ENCODE results near the gene DPYD. TPM values are rescaled to one million over a fixed set of nuclear protein-coding genes. Genes with fewer than 3 reads are reported as not detected.

The DPYD gene
- total RNA-seq, 2 experiments from 2014 or later: 34.4 to 35.9 TPM

GRCh38 chr1:97414682-97415312 is 506.0 kb downstream of the DPYD start:
- no peaks in the 10 kb centered on the region for H3K4me1 Mint-ChIP-seq (ENCODE audit: low read depth)
- Histone ChIP-seq H3K4me1 (ENCODE audit: insufficient read depth, low read length) (no peaks in the 10 kb centered on the region), H3K9me3 (ENCODE audit: control insufficient read depth in 1 of 2, insufficient read depth in 1 of 2, low read length in 2 of 2) (no peaks in the 10 kb centered on the region), H3K27me3 (ENCODE audit: control insufficient read depth in 1 of 2, insufficient read depth in 2 of 2, low read length in 2 of 2) (no peaks in the 10 kb centered on the region), H3K36me3 (ENCODE audit: insufficient read depth, low read length) (no peaks in the 10 kb centered on the region), H3K27ac (ENCODE audit: low read depth in 1 of 2, low read length in 2 of 2) (no peak overlapping the region), H3K4me3 (ENCODE audit: low read length) (no peak overlapping the region)
- ChIA-PET CTCF (no interaction called here), POLR2A (no interaction called here)
- ATAC-seq (ENCODE audit: poor library complexity) (no peak), DNase-seq (no peak)
- H3K4me3 Mint-ChIP-seq: no peak overlapping the region
- TF ChIP-seq CTCF (IDR thresholded peaks at IDR 0.05): no peak
- intact Hi-C loops (cut with DNase I, micrococcal nuclease): no loop called here
- H3K36me3 Mint-ChIP-seq (ENCODE audit: low read depth): peaks cover 18% of the 10 kb centered on the region
- H3K27ac Mint-ChIP-seq: no peak overlapping the region
- H3K9me3 Mint-ChIP-seq: no peaks in the 10 kb centered on the region
- H3K27me3 Mint-ChIP-seq: no peaks in the 10 kb centered on the region

GRCh38 chr1:97412737-97413136 is 508.1 kb downstream of the DPYD start:
- Mint-ChIP-seq H3K4me3 (no peak overlapping the region), H3K9me3 (no peaks in the 10 kb centered on the region), H3K27me3 (no peaks in the 10 kb centered on the region), H3K27ac (no peak overlapping the region), H3K4me1 (ENCODE audit: low read depth) (no peaks in the 10 kb centered on the region), H3K36me3 (ENCODE audit: low read depth) (peaks cover 38% of the 10 kb centered on the region)
- Histone ChIP-seq H3K9me3 (ENCODE audit: control insufficient read depth in 1 of 2, insufficient read depth in 1 of 2, low read length in 2 of 2) (no peaks in the 10 kb centered on the region), H3K4me1 (ENCODE audit: insufficient read depth, low read length) (no peaks in the 10 kb centered on the region), H3K27ac (ENCODE audit: low read depth in 1 of 2, low read length in 2 of 2) (no peak overlapping the region), H3K27me3 (ENCODE audit: control insufficient read depth in 1 of 2, insufficient read depth in 2 of 2, low read length in 2 of 2) (no peaks in the 10 kb centered on the region), H3K4me3 (ENCODE audit: low read length) (no peak overlapping the region), H3K36me3 (ENCODE audit: insufficient read depth, low read length) (no peaks in the 10 kb centered on the region)
- ChIA-PET POLR2A (no interaction called here), CTCF (no interaction called here)
- intact Hi-C loops (cut with DNase I, micrococcal nuclease): no loop called here
- DNase-seq (no peak), ATAC-seq (ENCODE audit: poor library complexity) (no peak)
- TF ChIP-seq CTCF (IDR thresholded peaks at IDR 0.05): no peak

GRCh38 chr1:97412166-97412565 is 508.7 kb downstream of the DPYD start:
- Mint-ChIP-seq H3K36me3 (ENCODE audit: low read depth) (peaks cover 43% of the 10 kb centered on the region), H3K4me3 (no peak overlapping the region), H3K4me1 (ENCODE audit: low read depth) (no peaks in the 10 kb centered on the region), H3K27me3 (no peaks in the 10 kb centered on the region), H3K9me3 (no peaks in the 10 kb centered on the region), H3K27ac (no peak overlapping the region)
- Histone ChIP-seq H3K36me3 (ENCODE audit: insufficient read depth, low read length) (no peaks in the 10 kb centered on the region), H3K27me3 (ENCODE audit: control insufficient read depth in 1 of 2, insufficient read depth in 2 of 2, low read length in 2 of 2) (no peaks in the 10 kb centered on the region), H3K27ac (ENCODE audit: low read depth in 1 of 2, low read length in 2 of 2) (no peak overlapping the region), H3K9me3 (ENCODE audit: control insufficient read depth in 1 of 2, insufficient read depth in 1 of 2, low read length in 2 of 2) (no peaks in the 10 kb centered on the region), H3K4me1 (ENCODE audit: insufficient read depth, low read length) (no peaks in the 10 kb centered on the region), H3K4me3 (ENCODE audit: low read length) (no peak overlapping the region)
- intact Hi-C loops (cut with DNase I, micrococcal nuclease): no loop called here
- ChIA-PET CTCF (no interaction called here), POLR2A (no interaction called here)
- TF ChIP-seq CTCF (IDR thresholded peaks at IDR 0.05): no peak
- DNase-seq (no peak), ATAC-seq (ENCODE audit: poor library complexity) (no peak)

All from CD4-positive, alpha-beta T cell (primary cell).